Measurements from ENCODE around the gene SLC15A3. TPM values are rescaled to one million over a fixed set of nuclear protein-coding genes. Genes with fewer than 3 reads are reported as not detected.

The SLC15A3 gene
- total RNA-seq = 0.38 and 1.3 TPM in 2 replicates

DNA sequence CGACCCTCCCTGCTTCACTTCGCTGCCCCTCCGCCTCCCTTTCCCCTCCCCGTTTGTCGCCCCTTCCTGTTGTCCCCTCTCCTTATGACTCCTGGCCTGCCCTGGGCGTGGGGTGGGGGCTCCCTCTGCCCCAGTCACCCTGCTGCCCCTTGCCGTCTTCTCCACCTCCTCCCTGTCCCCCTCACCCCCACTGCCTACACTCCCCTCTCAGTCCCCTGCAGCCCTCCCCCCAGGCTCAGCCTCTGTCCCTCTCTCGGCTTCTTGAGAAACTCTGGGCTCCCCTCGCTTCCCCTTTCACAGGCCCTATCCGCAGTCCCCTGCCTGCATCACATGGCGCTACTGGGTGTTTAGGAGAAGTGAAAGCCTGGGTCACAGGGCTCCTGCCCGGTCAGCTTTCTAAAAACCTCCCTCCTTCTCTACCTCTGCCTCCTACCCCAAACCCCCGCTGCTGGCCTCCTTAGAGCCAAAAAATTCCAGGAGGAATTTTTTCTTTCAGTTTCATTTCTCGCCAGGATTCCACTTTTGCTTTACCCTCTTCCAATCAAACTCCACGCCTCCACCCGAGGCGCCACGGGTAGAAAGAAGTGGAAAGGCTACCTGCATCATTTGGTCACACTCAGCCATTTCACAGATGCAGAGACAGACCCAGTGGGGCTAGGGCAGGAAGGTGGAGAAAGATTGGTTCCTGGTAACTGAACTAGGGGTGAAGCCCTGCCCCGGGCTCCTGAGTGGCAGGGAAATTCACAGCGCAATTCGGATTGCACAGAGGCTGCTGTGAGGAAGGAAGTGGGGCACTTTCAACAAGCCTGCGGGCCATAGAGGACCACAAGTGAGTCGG, at the start of gene SLC15A3:
Gene SLC15A3, minus strand, starts transcription at position 273 of the 838 bp plus-strand sequence. CDS start 625 bp downstream, outside the sequence.
- Histone ChIP-seq H3K4me3 (ENCODE audit: low read depth, low read length) (peak within 1 kb of the TSS; percentile 17), H3K36me3 (ENCODE audit: control insufficient read depth, insufficient read depth, low read length) (no peaks in the 10 kb centered on the region), H3K27me3 (ENCODE audit: control insufficient read depth, insufficient read depth, low read length) (no peaks in the 10 kb centered on the region)
- TF ChIP-seq, protein P1, sequence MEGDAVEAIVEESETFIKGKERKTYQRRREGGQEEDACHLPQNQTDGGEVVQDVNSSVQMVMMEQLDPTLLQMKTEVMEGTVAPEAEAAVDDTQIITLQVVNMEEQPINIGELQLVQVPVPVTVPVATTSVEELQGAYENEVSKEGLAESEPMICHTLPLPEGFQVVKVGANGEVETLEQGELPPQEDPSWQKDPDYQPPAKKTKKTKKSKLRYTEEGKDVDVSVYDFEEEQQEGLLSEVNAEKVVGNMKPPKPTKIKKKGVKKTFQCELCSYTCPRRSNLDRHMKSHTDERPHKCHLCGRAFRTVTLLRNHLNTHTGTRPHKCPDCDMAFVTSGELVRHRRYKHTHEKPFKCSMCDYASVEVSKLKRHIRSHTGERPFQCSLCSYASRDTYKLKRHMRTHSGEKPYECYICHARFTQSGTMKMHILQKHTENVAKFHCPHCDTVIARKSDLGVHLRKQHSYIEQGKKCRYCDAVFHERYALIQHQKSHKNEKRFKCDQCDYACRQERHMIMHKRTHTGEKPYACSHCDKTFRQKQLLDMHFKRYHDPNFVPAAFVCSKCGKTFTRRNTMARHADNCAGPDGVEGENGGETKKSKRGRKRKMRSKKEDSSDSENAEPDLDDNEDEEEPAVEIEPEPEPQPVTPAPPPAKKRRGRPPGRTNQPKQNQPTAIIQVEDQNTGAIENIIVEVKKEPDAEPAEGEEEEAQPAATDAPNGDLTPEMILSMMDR (IDR thresholded peaks at IDR 0.05; ENCODE audit: insufficient read depth, low read length, severe bottlenecking) = no peak
- DNase-seq (ENCODE audit: low read depth) = no peak
- no peak for FAIRE-seq

DNA sequence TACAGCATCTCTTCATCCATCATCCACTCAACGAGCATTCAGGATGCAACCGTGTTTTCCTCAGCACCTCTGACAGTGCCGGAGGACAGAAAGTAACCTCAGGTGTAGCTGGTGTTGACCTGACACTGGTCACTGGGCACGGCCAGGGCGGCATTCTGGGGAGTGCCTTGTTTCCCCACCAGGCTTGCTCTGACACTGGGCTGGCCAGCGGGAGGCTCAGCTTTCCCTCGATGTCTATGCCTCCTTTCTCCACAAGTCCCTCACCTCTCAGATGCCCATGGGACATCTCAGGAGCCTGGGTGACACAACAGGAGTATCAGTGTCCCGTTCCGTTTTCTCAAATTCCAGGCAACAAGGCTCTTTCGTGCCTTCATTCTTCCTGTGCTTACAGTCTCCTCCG, 48.5 kb upstream of the SLC15A3 start:
- no peak for FAIRE-seq
- peaks cover 3% of the 10 kb centered on the region for H3K27me3 ChIP-seq (ENCODE audit: control insufficient read depth, insufficient read depth, low read length)
- no peaks in the 10 kb centered on the region for H3K36me3 ChIP-seq (ENCODE audit: control insufficient read depth, insufficient read depth, low read length)
- no peak overlapping the region for H3K4me3 ChIP-seq (ENCODE audit: low read depth, low read length)
- DNase-seq (ENCODE audit: low read depth) = no peak
- TF ChIP-seq, protein P1 (IDR thresholded peaks at IDR 0.05; ENCODE audit: insufficient read depth, low read length, severe bottlenecking) = no peak

DNA sequence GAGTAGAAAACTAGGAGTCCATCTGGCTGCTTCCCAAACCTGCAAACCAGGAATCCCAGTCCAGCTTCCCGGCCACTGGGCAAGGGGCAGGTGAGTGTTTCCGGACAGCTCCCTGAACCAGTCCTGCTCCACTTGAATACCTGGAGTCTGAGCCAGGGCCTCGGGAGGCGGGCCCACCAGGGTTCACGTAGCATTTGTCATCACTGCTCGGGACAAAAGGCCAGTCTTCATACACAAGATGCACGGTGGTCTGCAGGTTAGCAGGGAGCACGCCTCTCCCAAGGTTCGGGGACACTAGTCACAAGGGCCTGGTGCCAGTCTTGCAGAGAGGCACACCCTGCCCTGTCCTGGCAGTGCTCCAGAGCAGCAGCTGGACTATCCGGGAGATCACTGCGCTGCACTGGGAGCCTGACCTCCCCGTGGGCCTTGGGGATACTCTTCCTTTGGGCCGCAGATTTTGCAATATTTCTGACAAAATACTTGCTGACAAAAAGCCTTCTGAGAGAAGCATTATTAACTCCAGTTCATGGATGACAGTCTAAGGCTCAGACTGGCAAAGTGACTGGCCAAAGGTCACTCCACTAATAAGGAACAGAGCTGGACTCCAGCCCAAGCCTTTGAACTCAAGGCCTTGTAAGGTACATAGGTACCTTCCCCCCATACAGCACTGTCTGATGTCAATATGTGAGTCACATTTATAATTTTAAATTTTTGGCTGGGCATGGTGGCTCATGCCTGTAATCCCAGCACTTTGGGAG, 44.6 kb upstream of the SLC15A3 start:
- Histone ChIP-seq H3K36me3 (ENCODE audit: control insufficient read depth, insufficient read depth, low read length) (no peaks in the 10 kb centered on the region), H3K27me3 (ENCODE audit: control insufficient read depth, insufficient read depth, low read length) (peaks cover 4% of the 10 kb centered on the region), H3K4me3 (ENCODE audit: low read depth, low read length) (no peak overlapping the region)
- no peak for DNase-seq (ENCODE audit: low read depth)
- TF ChIP-seq, protein P1 (IDR thresholded peaks at IDR 0.05; ENCODE audit: insufficient read depth, low read length, severe bottlenecking) = no peak
- no peak for FAIRE-seq

DNA sequence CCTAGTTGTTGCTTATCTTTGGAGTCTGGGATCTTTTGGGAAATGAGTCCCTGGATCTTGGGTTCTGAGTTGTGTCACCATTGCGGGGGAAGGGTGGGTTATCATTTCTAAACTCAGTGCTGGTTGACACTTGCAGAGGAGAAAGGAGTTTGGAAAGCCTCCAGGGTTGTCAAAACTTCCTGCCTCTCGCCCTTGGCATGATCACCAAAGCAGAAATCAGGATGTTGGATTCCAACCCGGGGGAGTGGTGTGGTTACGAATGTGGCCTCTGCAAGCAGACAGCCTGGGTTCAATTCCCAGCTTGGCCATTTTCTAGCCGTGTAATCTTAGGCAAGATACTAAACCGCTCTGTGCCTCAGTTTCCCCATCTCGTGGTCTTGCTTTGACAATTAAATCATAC, 43.8 kb upstream of the SLC15A3 start:
- H3K36me3 ChIP-seq (ENCODE audit: control insufficient read depth, insufficient read depth, low read length) = no peaks in the 10 kb centered on the region
- FAIRE-seq (peak; percentile 62), DNase-seq (ENCODE audit: low read depth) (peak; percentile 31)
- TF ChIP-seq, protein P1 (IDR thresholded peaks at IDR 0.05; ENCODE audit: insufficient read depth, low read length, severe bottlenecking) = no peak
- H3K27me3 ChIP-seq (ENCODE audit: control insufficient read depth, insufficient read depth, low read length) = peaks cover 4% of the 10 kb centered on the region
- H3K4me3 ChIP-seq (ENCODE audit: low read depth, low read length) = no peak overlapping the region

DNA sequence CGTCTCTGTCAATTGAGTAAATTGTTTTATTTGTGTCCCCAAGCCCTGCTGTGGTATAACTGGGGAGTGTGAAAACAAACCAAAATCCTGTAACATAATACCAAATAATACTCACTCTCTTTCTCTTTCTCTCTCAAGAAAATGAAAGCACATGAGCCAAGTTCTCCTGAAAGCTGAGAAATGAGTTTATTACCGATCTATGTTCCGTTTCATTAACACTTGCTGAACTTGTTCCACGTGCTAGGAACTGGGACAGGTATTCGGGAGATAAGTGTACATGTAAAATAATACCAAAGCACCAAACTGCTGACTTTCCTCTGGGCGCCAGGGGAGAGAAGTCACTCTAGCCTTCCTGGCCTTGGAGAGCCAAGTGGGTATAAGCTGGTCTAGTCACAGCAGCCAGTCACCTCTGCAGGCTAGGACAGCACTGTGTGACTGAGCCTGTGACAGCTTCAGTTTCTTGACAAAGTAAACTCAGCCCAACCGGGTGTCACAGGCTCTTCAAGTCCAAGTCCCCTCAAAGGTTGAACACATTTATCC, 42.6 kb upstream of the SLC15A3 start:
- Histone ChIP-seq H3K27me3 (ENCODE audit: control insufficient read depth, insufficient read depth, low read length) (peaks cover 3% of the 10 kb centered on the region), H3K36me3 (ENCODE audit: control insufficient read depth, insufficient read depth, low read length) (no peaks in the 10 kb centered on the region), H3K4me3 (ENCODE audit: low read depth, low read length) (no peak overlapping the region)
- TF ChIP-seq, protein P1 (IDR thresholded peaks at IDR 0.05; ENCODE audit: insufficient read depth, low read length, severe bottlenecking) = no peak
- DNase-seq (ENCODE audit: low read depth) (no peak), FAIRE-seq (no peak)

Measured in bronchial epithelial cell (primary cell).